Natural killer cell (primary cell): Measurements from ENCODE around the gene RERE. TPM values are rescaled to one million over a fixed set of nuclear protein-coding genes. Genes with fewer than 3 reads are reported as not detected.

Source experiments
- ATAC-seq, 3 donors: fragments of 150-1000 bp in 2 of 3; fragments of 200-7000 bp in 1 of 3; cut with Tn5 transposase; 1 replicate in 1 of 3; 2 replicates in 2 of 3; pipeline ENCODE4 v1.10.0; 2021; ENCODE audit warnings: mild to moderate bottlenecking in 2 of 3, moderate library complexity in 2 of 3
- DNase-seq, 2 donors: peaks; one replicate each; pipeline versions ENCODE4 v3.0.0 to v3.0.0-alpha.2; 2013 to 2021; ENCODE audit warnings: mixed read lengths in 1 of 2
- H3K27ac ChIP-seq: one replicate; pipeline ENCODE4 v1.5.1; 2013; ENCODE audit warnings: mild to moderate bottlenecking, low read length
- H3K27me3 ChIP-seq: one replicate; pipeline ENCODE4 v1.6.1; 2013; ENCODE audit warnings: low read length; ENCODE audit not compliant: control insufficient read depth, insufficient read depth
- H3K36me3 ChIP-seq: one replicate; pipeline ENCODE4 v1.6.1; 2013; ENCODE audit warnings: low read length; ENCODE audit not compliant: control insufficient read depth, insufficient read depth
- H3K4me1 ChIP-seq: one replicate; pipeline ENCODE4 v1.6.1; 2013; ENCODE audit warnings: low read length; ENCODE audit not compliant: control insufficient read depth, insufficient read depth
- H3K4me3 ChIP-seq: one replicate; pipeline ENCODE4 v1.5.1; 2013; ENCODE audit warnings: low read length
- H3K9me3 ChIP-seq: one replicate; pipeline ENCODE4 v1.6.1; 2013; ENCODE audit warnings: low read length; ENCODE audit not compliant: control insufficient read depth, insufficient read depth
- H3K27ac Mint-ChIP-seq, 2 donors: one replicate each; pipeline ENCODE4 v1.8.0; 2022; ENCODE audit warnings: mild to moderate bottlenecking in 2 of 2, mixed read lengths in 2 of 2, moderate library complexity in 1 of 2
- H3K27me3 Mint-ChIP-seq, 2 donors: one replicate each; pipeline ENCODE4 v1.8.0; 2022; ENCODE audit warnings: low read depth in 2 of 2, mixed read lengths in 2 of 2
- H3K36me3 Mint-ChIP-seq: one replicate; pipeline ENCODE4 v1.8.0; 2022; ENCODE audit warnings: mixed read lengths
- H3K4me1 Mint-ChIP-seq, 2 donors: one replicate each; pipeline ENCODE4 v1.8.0; 2022; ENCODE audit warnings: mixed read lengths in 2 of 2
- H3K4me3 Mint-ChIP-seq: one replicate; pipeline ENCODE4 v1.8.0; 2022; ENCODE audit warnings: mild to moderate bottlenecking, moderate library complexity, mixed read lengths
- H3K9me3 Mint-ChIP-seq, 2 donors: one replicate each; pipeline ENCODE4 v1.8.0; 2022; ENCODE audit warnings: mixed read lengths in 2 of 2
- CTCF ChIP-seq: fragments of 200-600 bp; IDR thresholded peaks from one replicate; pipeline ENCODE4 v1.8.0; 2022; ENCODE audit warnings: antibody characterized with exemption
- WGBS: methylation state at CpG from one replicate; pipeline ENCODE4 v1.1.7; 2013; ENCODE audit warnings: missing lambda C conversion rate; ENCODE audit not compliant: insufficient coverage; 5-methylcytosine and 5-hydroxymethylcytosine counted together
- intact Hi-C: fragments of 100-400 bp; cut with micrococcal nuclease; formaldehyde crosslinking; loops from one replicate; pipeline ENCODE4 v1.14.2; 2022
- total RNA-seq, 4 donors: library from RNA; stranded (reverse); fragments of 120-200 nt in 1 of 4; gene quantifications; one replicate each; pipeline versions ENCODE4 v1.2.3 to v1.2.4, GENCODE V29; 2013 to 2022

Gene RERE
- total RNA-seq, 3 donors from 2014 or later (not counting 1 experiment from before 2014, with no cell fraction given): 67.7 to 76.0 (median 73.0) TPM

GRCh38 chr1:8334106-8334851 lies 483.2 kb downstream of the RERE start:
- intact Hi-C loops: no loop called here
- Mint-ChIP-seq H3K9me3 (no peaks in the 10 kb centered on the region), H3K36me3 (no peaks in the 10 kb centered on the region), H3K4me1 (no peaks in the 10 kb centered on the region), H3K4me3 (no peak overlapping the region), H3K27ac (no peak overlapping the region), H3K27me3 (no peaks in the 10 kb centered on the region)
- no peak for TF ChIP-seq CTCF
- no peaks in the 10 kb centered on the region for H3K27me3 ChIP-seq
- no peak for DNase-seq
- WGBS: 91% methylated on average over 23 of the region's 24 CpGs
- ATAC-seq: no peak
- no peaks in the 10 kb centered on the region for H3K4me1 ChIP-seq
- H3K4me3 ChIP-seq: no peak overlapping the region
- no peaks in the 10 kb centered on the region for H3K36me3 ChIP-seq
- H3K9me3 ChIP-seq: no peaks in the 10 kb centered on the region
- no peak overlapping the region for H3K27ac ChIP-seq

- no peak overlapping the region for H3K27ac Mint-ChIP-seq
- no peak overlapping the region for H3K4me3 ChIP-seq
- H3K4me1 Mint-ChIP-seq: no peaks in the 10 kb centered on the region
- no peak overlapping the region for H3K4me3 Mint-ChIP-seq
- WGBS: 92% methylated on average over 16 of the region's 16 CpGs
- H3K9me3 ChIP-seq: no peaks in the 10 kb centered on the region
- peaks cover 0 to 3% of the 10 kb centered on the region in 2 donors for H3K27me3 Mint-ChIP-seq
- no peak for TF ChIP-seq CTCF
- H3K4me1 ChIP-seq: no peaks in the 10 kb centered on the region
- H3K9me3 Mint-ChIP-seq: no peaks in the 10 kb centered on the region
- intact Hi-C loops: no loop called here
- no peak overlapping the region for H3K27ac ChIP-seq
- ATAC-seq (no peak), DNase-seq (no peak)
- no peaks in the 10 kb centered on the region for H3K27me3 ChIP-seq
- H3K36me3 ChIP-seq: no peaks in the 10 kb centered on the region
- no peaks in the 10 kb centered on the region for H3K36me3 Mint-ChIP-seq
Measured at GRCh38 chr1:8333246-8333987, 484.0 kb downstream of the RERE start.

- no peak for TF ChIP-seq CTCF
- Histone ChIP-seq H3K36me3 (no peaks in the 10 kb centered on the region), H3K4me3 (no peak overlapping the region), H3K27ac (no peak overlapping the region), H3K9me3 (no peaks in the 10 kb centered on the region), H3K27me3 (no peaks in the 10 kb centered on the region), H3K4me1 (no peaks in the 10 kb centered on the region)
- no peak for DNase-seq
- WGBS: 95% methylated on average over 16 of the region's 16 CpGs
- Mint-ChIP-seq H3K27ac (no peak overlapping the region), H3K27me3 (peaks cover 0 to 3% of the 10 kb centered on the region in 2 donors), H3K36me3 (no peaks in the 10 kb centered on the region), H3K4me3 (no peak overlapping the region), H3K4me1 (no peaks in the 10 kb centered on the region), H3K9me3 (no peaks in the 10 kb centered on the region)
- no peak for ATAC-seq
- intact Hi-C loops: no loop called here
Measured at GRCh38 chr1:8332806-8333205, 484.6 kb downstream of the RERE start.
